ENCODE measurements around the gene OSBPL8.

Gene OSBPL8

DNA sequence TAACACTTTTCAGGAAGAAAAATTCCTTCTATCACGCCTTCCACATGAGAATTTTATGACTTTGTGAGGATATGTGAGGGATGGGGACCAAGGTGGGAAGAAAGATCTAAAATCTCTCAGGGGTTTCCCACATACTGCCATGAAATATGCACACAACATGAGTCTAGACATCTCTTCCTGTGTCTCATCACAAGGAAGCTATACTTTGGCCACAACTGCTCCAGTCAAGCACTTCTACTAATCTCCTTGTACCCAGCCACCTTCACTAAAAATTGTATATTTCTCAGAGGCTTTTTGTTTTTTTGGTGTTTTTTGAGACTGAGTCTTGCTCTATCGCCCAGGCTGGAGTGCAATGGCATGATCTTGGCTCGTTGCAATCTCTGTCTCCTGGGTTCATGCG, 3.2 kb downstream of the OSBPL8 start:
- no peak for DNase-seq (ENCODE audit: low read depth, low spot score)

GRCh38 chr12:76555797-76556196, 3.8 kb downstream of the OSBPL8 start:
- DNase-seq (ENCODE audit: low read depth, low spot score): no peak

DNA sequence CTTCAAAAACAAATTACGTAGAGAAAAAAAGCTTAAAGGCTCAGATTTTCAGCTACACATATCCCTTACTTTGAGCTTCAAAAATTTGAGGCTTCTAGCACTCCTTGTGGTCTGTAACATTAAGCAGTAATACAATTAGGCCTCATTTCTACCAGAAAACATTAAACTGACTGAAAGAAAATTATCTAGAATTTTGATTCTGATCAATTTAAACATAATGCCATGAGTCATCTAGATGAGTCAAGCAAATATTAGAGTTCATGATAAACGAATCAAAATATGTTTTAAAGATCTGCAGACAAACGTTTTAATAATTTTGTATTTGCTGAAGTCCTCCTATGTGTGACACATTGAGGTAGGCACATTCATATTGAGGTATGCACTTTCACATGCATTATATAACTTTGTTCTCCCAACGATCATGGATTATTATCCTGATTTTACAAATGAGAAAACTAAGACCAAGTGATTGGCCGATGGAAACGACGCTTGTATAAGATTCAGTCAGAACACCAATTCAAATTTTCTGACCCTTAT, 4.3 kb downstream of the OSBPL8 start:
- no peak for DNase-seq (ENCODE audit: low read depth, low spot score)

GRCh38 chr12:76554405-76555230, 5.0 kb downstream of the OSBPL8 start:
- no peak for DNase-seq (ENCODE audit: low read depth, low spot score)

GRCh38 chr12:76552343-76552938, 7.1 kb downstream of the OSBPL8 start:
- no peak for DNase-seq (ENCODE audit: low read depth, low spot score)

DNA sequence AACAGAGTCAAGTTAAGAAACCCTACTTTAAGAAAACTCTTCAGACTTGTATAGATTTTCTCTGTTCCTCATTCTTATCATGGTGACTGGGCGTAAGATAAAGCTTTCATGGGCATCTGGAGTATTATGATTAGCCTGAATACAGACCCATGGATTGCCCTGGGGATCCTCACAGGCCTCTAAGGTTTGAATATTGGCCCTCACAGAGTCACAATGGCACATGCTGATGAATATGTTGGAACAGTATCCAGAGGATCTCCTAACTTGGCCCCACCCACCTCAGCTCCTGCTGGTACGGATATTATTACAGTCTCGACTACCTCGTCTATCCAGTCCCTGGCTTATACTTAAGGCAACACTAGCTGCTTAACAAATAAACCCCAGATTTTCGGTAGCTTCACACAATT, 8.1 kb downstream of the OSBPL8 start:
- DNase-seq (ENCODE audit: low read depth, low spot score): no peak

GRCh38 chr12:76549131-76549530, 10.4 kb downstream of the OSBPL8 start:
- DNase-seq (ENCODE audit: low read depth, low spot score): no peak

- no peak for DNase-seq (ENCODE audit: low read depth, low spot score)
Observed at GRCh38 chr12:76548222-76548837, 11.2 kb downstream of the OSBPL8 start.

- no peak for DNase-seq (ENCODE audit: low read depth, low spot score)
Observed at GRCh38 chr12:76547526-76547925, 12.0 kb downstream of the OSBPL8 start.

DNA sequence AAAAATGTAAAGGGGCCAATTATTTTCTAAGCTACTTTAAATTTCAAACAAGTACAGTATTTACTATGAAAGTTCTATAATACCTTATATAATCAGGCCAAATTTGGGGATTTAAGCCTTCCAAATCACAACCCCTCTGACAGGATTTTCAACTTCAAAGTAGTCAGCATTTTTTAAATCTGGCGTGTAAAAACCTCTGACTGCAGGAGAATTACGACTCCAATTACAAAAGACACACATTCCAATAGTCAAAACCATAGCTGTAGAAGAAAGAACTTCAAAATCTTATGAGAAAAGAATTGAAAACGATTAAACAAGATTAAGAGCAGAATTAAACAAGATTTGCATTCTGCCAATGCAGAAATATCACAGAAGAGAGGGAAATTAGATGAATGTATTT, 12.7 kb downstream of the OSBPL8 start:
- DNase-seq (ENCODE audit: low read depth, low spot score): no peak

GRCh38 chr12:76545486-76545885, 14.1 kb downstream of the OSBPL8 start:
- DNase-seq (ENCODE audit: low read depth, low spot score): no peak

DNA sequence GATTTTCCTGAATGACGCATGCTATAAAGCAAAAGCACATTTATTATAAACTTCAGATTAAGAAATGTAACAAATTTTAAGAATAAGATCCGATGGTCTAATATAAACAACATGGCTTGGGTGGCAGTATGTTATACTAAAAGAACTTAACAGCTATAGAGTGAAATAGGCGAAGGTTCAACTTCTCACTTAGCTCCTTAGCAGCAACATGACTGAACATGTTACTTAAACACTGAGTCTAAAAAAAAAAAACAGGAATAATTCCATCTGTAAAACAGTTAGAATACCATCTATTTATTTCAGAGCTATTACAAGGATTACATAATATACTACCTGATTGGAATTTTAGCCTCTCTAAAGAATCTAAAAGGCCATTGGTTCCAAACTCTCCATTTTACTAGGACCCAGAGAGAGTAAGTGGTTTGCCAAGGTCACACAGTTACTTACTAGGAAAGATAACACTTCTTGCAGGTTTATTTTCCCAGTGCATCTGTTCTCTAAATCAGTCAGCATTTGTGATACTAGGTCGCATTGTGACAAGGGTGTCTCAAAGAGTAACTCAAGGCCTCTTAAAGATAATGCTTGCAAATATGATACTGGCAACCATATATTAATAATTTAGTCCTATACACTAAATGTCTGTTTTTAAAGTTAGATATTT, 14.8 kb downstream of the OSBPL8 start:
- no peak for DNase-seq (ENCODE audit: low read depth, low spot score)

DNA sequence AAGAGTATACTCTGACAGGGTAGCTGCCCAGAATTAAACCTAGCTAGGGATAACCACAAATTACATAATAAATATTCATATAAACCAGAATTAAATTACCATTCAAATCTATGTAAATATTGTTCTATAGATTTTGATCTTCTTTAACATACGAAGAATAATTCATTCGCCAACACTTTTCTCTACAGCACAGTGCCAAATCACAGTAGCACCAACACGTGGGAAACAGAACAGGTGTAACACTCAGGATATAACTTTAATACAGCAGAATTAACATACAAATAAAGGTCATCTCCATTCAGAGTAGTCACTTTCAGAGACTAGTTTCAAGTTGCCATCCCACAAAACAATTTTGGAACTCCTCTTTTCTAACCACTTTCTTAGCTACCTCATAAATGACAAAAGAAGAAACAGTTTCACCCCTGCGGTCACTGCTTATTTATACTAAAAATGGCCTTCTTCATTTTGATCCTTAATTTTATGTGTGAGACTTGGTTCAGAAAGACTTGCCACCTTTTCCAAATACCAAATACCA, 15.7 kb downstream of the OSBPL8 start:
- no peak for DNase-seq (ENCODE audit: low read depth, low spot score)

- DNase-seq (ENCODE audit: low read depth, low spot score): no peak
Observed at GRCh38 chr12:76542908-76543307, 16.7 kb downstream of the OSBPL8 start.

DNA sequence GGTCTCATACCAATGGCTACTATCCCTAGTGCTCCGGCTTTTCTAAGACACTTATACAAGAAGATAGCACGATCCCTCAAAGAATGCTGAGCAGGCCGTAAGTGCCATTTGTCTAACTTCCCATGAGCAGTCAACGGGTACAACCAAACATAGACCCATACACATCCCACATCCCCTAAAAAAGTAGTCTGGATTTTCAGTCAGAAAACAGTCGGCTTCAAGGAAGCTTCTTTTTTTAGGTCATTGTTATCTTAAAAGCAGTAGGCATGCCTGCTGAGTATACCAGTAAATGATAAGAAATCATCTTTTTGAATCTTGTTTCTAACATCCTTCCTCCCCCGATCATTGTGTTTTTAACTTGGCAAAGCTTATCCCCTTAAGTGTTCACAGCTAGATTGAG, 19.8 kb downstream of the OSBPL8 start:
- DNase-seq (ENCODE audit: low read depth, low spot score): no peak

DNA sequence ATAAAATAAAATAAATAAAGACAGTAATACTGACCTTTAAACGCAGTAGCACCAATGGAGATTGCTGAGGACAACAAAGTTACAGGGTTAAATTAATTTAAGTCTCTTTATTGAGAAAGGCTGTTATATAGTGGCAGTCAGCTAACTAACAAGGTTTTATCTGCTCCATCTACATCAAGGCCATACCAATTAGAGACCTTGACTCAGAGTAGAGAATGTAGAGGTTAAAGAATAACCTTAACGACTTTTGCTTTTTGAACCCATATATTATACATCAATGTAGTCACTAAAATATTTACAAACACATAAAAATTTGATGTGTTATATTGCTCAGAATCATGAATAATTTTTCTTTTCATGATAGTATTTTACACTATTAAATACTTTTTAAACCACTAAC, 21.6 kb downstream of the OSBPL8 start:
- no peak for DNase-seq (ENCODE audit: low read depth, low spot score)

- DNase-seq (ENCODE audit: low read depth, low spot score): no peak
Observed at GRCh38 chr12:76536546-76536945, 23.0 kb downstream of the OSBPL8 start.

DNA sequence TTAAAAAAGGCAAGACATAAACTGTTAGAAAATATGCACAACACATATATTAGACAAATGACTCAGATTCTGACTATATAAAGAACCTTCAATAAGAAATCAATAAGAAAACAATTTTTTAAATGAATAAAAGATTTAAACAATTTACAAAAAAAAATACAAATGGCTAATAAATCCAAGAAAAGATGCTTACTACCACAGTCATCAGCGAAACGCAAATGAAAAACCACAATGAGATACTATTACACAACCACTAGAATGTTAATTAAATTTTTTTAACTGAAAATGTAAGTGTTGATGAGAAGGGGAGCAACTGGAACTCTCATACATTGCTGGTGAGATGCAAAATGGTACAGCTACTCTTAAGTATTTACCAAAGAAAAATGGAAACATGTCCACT, 24.4 kb downstream of the OSBPL8 start:
- no peak for DNase-seq (ENCODE audit: low read depth, low spot score)

- no peak for DNase-seq (ENCODE audit: low read depth, low spot score)
Observed at GRCh38 chr12:76533331-76533730, 26.2 kb downstream of the OSBPL8 start.

GRCh38 chr12:76532520-76532919, 27.1 kb downstream of the OSBPL8 start:
- DNase-seq (ENCODE audit: low read depth, low spot score): no peak

GRCh38 chr12:76531056-76531455, 28.5 kb downstream of the OSBPL8 start:
- DNase-seq (ENCODE audit: low read depth, low spot score): no peak

GRCh38 chr12:76530516-76530915, 29.1 kb downstream of the OSBPL8 start:
- DNase-seq (ENCODE audit: low read depth, low spot score): no peak

Data from iPS DF 19.7 (cell line).